HG03060 (cell line): ENCODE results near the gene C11orf21.
"Not testable (repeated sequence)": the region's sequence is repeated elsewhere in the genome, so short reads cannot be mapped to it uniquely, and the experiment has no call there.

Experiments used
- ATAC-seq: cut with Tn5 transposase; IDR thresholded peaks from one replicate; pipeline ENCODE4 v1.9.1; 2021; ENCODE audit warnings: low read depth, moderate number of reproducible peaks; ENCODE audit not compliant: unreplicated experiment

The C11orf21 gene

GRCh38 chr11:2298131-2298794 is 3.5 kb downstream of the C11orf21 start:
- ATAC-seq = no peak

GRCh38 chr11:2297623-2298030 is 4.1 kb downstream of the C11orf21 start:
- ATAC-seq = no peak

GRCh38 chr11:2296913-2297622 is 4.7 kb downstream of the C11orf21 start:
- no peak for ATAC-seq

- ATAC-seq = no peak
Observed at GRCh38 chr11:2295971-2296912, 5.5 kb downstream of the C11orf21 start.

- no peak for ATAC-seq
Observed at GRCh38 chr11:2294926-2295290, 6.8 kb downstream of the C11orf21 start.

- ATAC-seq = no peak
Observed at GRCh38 chr11:2293984-2294925, 7.5 kb downstream of the C11orf21 start.

GRCh38 chr11:2293531-2293971 is 8.2 kb downstream of the C11orf21 start:
- ATAC-seq = no peak

- no peak for ATAC-seq
Observed at GRCh38 chr11:2290351-2290841, 11.3 kb downstream of the C11orf21 start.

- ATAC-seq = no peak
Observed at GRCh38 chr11:2289859-2290258, 11.9 kb downstream of the C11orf21 start.

GRCh38 chr11:2289350-2289749 is 12.4 kb downstream of the C11orf21 start:
- ATAC-seq = no peak

- ATAC-seq = no peak
Observed at GRCh38 chr11:2287091-2287490, 14.6 kb downstream of the C11orf21 start.

- ATAC-seq = not testable (repeated sequence)
Observed at GRCh38 chr11:2286350-2286749, 15.4 kb downstream of the C11orf21 start.

GRCh38 chr11:2280208-2280607 is 21.5 kb downstream of the C11orf21 start:
- no peak for ATAC-seq

GRCh38 chr11:2277933-2278523 is 23.7 kb downstream of the C11orf21 start:
- no peak for ATAC-seq

- no peak for ATAC-seq
Observed at GRCh38 chr11:2277008-2277346, 24.7 kb downstream of the C11orf21 start.

- no peak for ATAC-seq
Observed at GRCh38 chr11:2276280-2277007, 25.3 kb downstream of the C11orf21 start.

GRCh38 chr11:2275334-2276279 is 26.1 kb downstream of the C11orf21 start:
- ATAC-seq = no peak

- no peak for ATAC-seq
Observed at GRCh38 chr11:2273771-2274170, 27.9 kb downstream of the C11orf21 start.
